ENCODE results near the gene BICC1. TPM values are rescaled to one million over a fixed set of nuclear protein-coding genes. Genes with fewer than 3 reads are reported as not detected.

BICC1 gene
- total RNA-seq, 1 donor from 2014 or later = 9.3 TPM

DNA sequence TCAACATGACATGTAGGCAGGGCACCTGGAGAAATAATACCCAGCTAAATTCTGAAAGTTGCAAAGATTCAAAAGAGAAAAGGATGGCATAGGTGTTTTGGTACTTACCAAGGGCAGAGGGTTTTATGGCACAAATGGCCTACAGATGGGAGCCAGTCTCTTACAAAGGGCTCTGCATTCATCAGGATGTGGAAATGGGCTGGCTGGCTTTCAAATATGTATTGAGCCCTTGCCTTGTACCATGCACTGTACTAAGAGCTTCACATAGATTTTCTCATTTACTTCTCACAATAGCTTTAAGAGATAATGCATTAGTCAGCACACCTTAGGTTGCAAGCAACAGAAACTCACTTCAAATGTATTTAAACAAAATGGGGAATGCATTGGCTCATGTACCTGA lies 327.1 kb downstream of the BICC1 start:
- Mint-ChIP-seq H3K36me3 (no peaks in the 10 kb centered on the region), H3K4me3 (no peak overlapping the region), H3K27ac (no peak overlapping the region), H3K4me1 (peaks cover 30% of the 10 kb centered on the region), H3K9me3 (no peaks in the 10 kb centered on the region), H3K27me3 (ENCODE audit: low read depth) (no peaks in the 10 kb centered on the region)
- no peak for TF ChIP-seq CTCF (IDR thresholded peaks at IDR 0.05; ENCODE audit: unreplicated experiment)
- DNase-seq (ENCODE audit: low spot score in 2 of 2, unreplicated experiment in 2 of 2) = no peak

DNA sequence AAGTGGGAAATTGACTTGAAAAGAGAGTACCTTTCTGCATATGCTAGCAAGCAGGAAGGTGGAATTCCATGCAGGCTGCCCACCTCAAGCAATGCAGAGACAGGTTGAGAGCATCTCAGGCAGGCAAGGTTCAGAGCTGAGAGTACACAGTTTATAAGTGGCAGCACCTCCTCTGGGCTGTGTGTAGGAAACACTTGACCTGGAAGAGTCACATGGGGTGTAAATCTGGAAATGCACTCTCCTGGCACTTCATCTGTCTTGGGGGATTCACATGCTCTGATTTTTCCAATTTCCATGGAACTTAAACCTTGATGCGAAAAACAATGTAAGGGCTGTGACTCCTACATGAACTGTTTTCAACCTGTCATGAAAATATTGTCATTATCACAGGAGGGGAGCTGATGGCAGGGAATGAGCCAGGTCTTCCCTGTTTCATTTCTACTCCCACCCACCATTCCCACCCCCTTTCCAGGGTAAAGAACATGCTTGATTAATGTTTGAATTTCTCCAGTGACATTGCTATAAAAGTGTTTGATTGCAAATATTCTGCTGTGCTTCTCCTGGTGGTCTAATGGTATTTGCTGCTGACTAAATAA lies 328.3 kb downstream of the BICC1 start:
- no peak for DNase-seq (ENCODE audit: low spot score in 2 of 2, unreplicated experiment in 2 of 2)
- no peak overlapping the region for H3K4me3 Mint-ChIP-seq
- no peak for TF ChIP-seq CTCF (IDR thresholded peaks at IDR 0.05; ENCODE audit: unreplicated experiment)
- no peaks in the 10 kb centered on the region for H3K27me3 Mint-ChIP-seq (ENCODE audit: low read depth)
- no peaks in the 10 kb centered on the region for H3K9me3 Mint-ChIP-seq
- H3K4me1 Mint-ChIP-seq = peaks cover 30% of the 10 kb centered on the region
- no peaks in the 10 kb centered on the region for H3K36me3 Mint-ChIP-seq
- H3K27ac Mint-ChIP-seq = no peak overlapping the region

DNA sequence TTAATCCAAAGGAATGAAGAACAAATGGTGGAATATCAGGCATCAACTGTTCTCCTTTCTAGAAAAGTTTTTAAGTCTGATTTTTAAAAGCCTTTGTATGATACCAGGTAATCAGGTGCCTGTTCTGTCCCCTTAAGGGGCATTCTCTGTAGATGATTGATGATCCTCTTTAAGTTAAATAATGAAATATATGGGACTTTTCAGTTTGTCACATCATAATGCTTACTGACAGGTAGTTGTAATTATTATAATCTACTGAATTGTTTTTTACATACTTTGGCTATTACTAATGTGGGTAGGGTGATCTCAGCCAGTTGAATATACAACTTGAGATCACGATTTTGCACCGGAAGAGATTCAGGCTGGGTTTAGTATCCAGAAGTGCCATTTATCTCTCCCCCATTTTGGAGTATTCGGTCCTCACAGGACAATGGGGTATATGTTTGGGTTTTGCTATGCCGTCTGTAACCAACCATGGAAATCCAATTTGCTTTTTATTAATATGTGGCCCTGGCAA lies 330.2 kb downstream of the BICC1 start:
- Mint-ChIP-seq H3K27ac (no peak overlapping the region), H3K27me3 (ENCODE audit: low read depth) (no peaks in the 10 kb centered on the region), H3K36me3 (no peaks in the 10 kb centered on the region), H3K4me3 (no peak overlapping the region), H3K9me3 (no peaks in the 10 kb centered on the region), H3K4me1 (peaks cover 17% of the 10 kb centered on the region)
- no peak for DNase-seq (ENCODE audit: low spot score in 2 of 2, unreplicated experiment in 2 of 2)
- TF ChIP-seq CTCF (IDR thresholded peaks at IDR 0.05; ENCODE audit: unreplicated experiment) = no peak

DNA sequence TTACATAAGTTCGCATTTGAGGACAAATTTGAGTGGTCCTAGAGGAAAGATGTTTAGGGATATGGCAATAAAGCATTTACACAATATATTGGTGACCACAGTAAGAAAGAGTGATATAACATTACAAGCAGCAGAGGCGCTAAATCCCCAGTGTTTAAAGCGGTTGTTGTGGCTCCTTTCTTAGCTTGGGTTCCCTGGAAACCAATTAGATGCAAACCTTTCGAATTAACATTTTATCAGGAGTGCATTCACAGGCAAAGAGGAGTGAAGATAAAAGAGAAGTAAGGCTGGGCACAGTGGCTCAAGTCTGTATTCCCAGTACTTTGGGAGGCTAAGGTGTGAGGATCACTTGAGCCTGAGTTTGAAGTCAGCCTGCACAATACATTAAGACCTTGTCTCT lies 331.1 kb downstream of the BICC1 start:
- Mint-ChIP-seq H3K27ac (no peak overlapping the region), H3K4me1 (peaks cover 11% of the 10 kb centered on the region), H3K36me3 (no peaks in the 10 kb centered on the region), H3K4me3 (no peak overlapping the region), H3K9me3 (peaks cover 1% of the 10 kb centered on the region), H3K27me3 (ENCODE audit: low read depth) (no peaks in the 10 kb centered on the region)
- no peak for DNase-seq (ENCODE audit: low spot score in 2 of 2, unreplicated experiment in 2 of 2)
- no peak for TF ChIP-seq CTCF (IDR thresholded peaks at IDR 0.05; ENCODE audit: unreplicated experiment)

DNA sequence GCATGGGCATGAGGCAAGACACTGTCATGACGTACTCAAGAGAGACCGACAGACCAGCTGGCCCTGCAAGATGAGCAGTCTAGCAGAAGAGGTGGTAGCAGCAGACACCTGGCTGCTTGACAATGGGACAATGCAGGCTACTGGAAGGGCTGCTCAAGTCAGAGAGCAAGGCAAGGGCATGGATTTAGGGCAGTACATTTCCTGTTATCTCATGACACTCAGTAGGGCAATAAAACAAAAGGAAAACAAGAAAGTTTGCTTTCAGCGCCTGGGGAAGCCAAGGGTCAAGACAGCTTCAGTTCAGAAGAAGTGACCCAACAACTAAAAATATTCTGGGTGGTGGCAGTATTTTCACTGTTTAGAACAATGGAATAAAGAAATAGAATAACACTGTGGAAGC lies 332.0 kb downstream of the BICC1 start:
- DNase-seq (ENCODE audit: low spot score in 2 of 2, unreplicated experiment in 2 of 2) = no peak
- no peak for TF ChIP-seq CTCF (IDR thresholded peaks at IDR 0.05; ENCODE audit: unreplicated experiment)
- H3K4me1 Mint-ChIP-seq = peaks cover 11% of the 10 kb centered on the region
- H3K27me3 Mint-ChIP-seq (ENCODE audit: low read depth) = no peaks in the 10 kb centered on the region
- peaks cover 7% of the 10 kb centered on the region for H3K9me3 Mint-ChIP-seq
- H3K4me3 Mint-ChIP-seq = no peak overlapping the region
- no peak overlapping the region for H3K27ac Mint-ChIP-seq
- no peaks in the 10 kb centered on the region for H3K36me3 Mint-ChIP-seq

GRCh38 chr10:58846856-58847255 lies 334.2 kb downstream of the BICC1 start:
- Mint-ChIP-seq H3K27ac (no peak overlapping the region), H3K4me1 (peaks cover 3% of the 10 kb centered on the region), H3K4me3 (no peak overlapping the region), H3K36me3 (no peaks in the 10 kb centered on the region), H3K9me3 (peaks cover 21% of the 10 kb centered on the region), H3K27me3 (ENCODE audit: low read depth) (no peaks in the 10 kb centered on the region)
- no peak for DNase-seq (ENCODE audit: low spot score in 2 of 2, unreplicated experiment in 2 of 2)
- no peak for TF ChIP-seq CTCF (IDR thresholded peaks at IDR 0.05; ENCODE audit: unreplicated experiment)

All from mesothelial cell of epicardium (in vitro differentiated cells).